ENCODE measurements around the gene ARHGAP22. TPM values are rescaled to one million over a fixed set of nuclear protein-coding genes. Genes with fewer than 3 reads are reported as not detected.

The ARHGAP22 gene
- total and polyA plus RNA-seq, 2 of the 4 experiments (the other 2 are of a cell fraction): 28.3 to 30.2 TPM

GRCh38 chr10:48511066-48511874 is 93.6 kb downstream of the ARHGAP22 start:
- Histone ChIP-seq H2BK15ac (ENCODE audit: low read depth, low read length) (no peak overlapping the region), H4K5ac (ENCODE audit: low read depth, low read length) (no peak overlapping the region), H4K8ac (ENCODE audit: low read depth in 2 of 2, low read length in 2 of 2) (no peak overlapping the region), H3K79me1 (ENCODE audit: low read depth in 1 of 2, low read length in 2 of 2) (peaks cover 44 to 79% of the 10 kb centered on the region in 2 experiments), H3K18ac (ENCODE audit: low read depth, low read length) (no peak overlapping the region), H3K9me1 (ENCODE audit: insufficient read depth, low read length) (peaks cover 38% of the 10 kb centered on the region), H2AK9ac (replicated peaks; ENCODE audit: low read depth, low read length, poor library complexity) (no peak overlapping the region), H3K4me3 (ENCODE audit: insufficient read depth, low read depth, low read length) (no peak overlapping the region), H3K9ac (ENCODE audit: low read depth, low read length) (no peak overlapping the region), H2AK5ac (ENCODE audit: low read depth, low read length) (no peak overlapping the region), H3K23ac (ENCODE audit: low read depth, low read length) (no peak overlapping the region), H2BK20ac (ENCODE audit: low read depth, low read length) (no peak overlapping the region), H3K9me3 (ENCODE audit: control insufficient read depth, insufficient read depth, low read length) (peaks cover 4% of the 10 kb centered on the region), H3K4ac (ENCODE audit: low read depth, low read length) (no peak overlapping the region), H3K4me1 (ENCODE audit: control insufficient read depth, insufficient read depth, low read length) (peaks cover 7% of the 10 kb centered on the region), H3K27me3 (ENCODE audit: control insufficient read depth, insufficient read depth, low read length) (no peaks in the 10 kb centered on the region), H2BK120ac (ENCODE audit: low read depth, low read length) (no peak overlapping the region), H3K36me3 (ENCODE audit: control insufficient read depth, insufficient read depth, low read length) (no peaks in the 10 kb centered on the region), H3K14ac (replicated peaks; ENCODE audit: low read depth, low read length) (no peak overlapping the region), H3K56ac (ENCODE audit: extremely low read depth, insufficient read depth, low read length) (no peak overlapping the region), H3K4me2 (ENCODE audit: low read depth, low read length) (no peak overlapping the region), H2AFZ (replicated peaks; ENCODE audit: low read length, poor library complexity) (no peak overlapping the region), H3K27ac (ENCODE audit: insufficient read depth, low read length) (no peak overlapping the region), H4K20me1 (ENCODE audit: insufficient read depth, low read length) (peaks cover 49% of the 10 kb centered on the region), H4K91ac (ENCODE audit: insufficient read depth, low read depth, low read length) (no peak overlapping the region), H2BK5ac (ENCODE audit: low read depth, low read length, poor library complexity, severe bottlenecking) (no peak overlapping the region)
- POLR2A ChIA-PET (ENCODE audit: unreplicated experiment): no interaction called here
- ATAC-seq (ENCODE audit: low read depth) (no peak), DNase-seq (no peak)
- no TSS peak for BruUV-seq (replicated peaks)
- CTCF ChIA-PET: interaction anchor here (1.0 kb wide), 1 partner anchor 145 kb away, joined by 4 read pairs; no protein-coding TSS in a partner anchor
- in situ Hi-C loops (cut with MboI; ENCODE audit: low sequenced_read_pairs): loop anchor here (25.0 kb wide), 2 partner anchors 149 to 299 kb away; no protein-coding TSS in a partner anchor
- WGBS, 2 experiments (ENCODE audit: extremely low coverage in 2 of 2, insufficient read length in 1 of 2): 95% methylated on average over 8 of the region's 13 CpGs; no CpG with 5 or more reads in 1 of the 2 experiments
- intact Hi-C loops (cut with micrococcal nuclease): loop anchor here (2.0 kb wide), 1 partner anchor 296 kb away; no protein-coding TSS in a partner anchor
- dilution Hi-C loops (cut with HindIII; ENCODE audit: low sequenced_read_pairs, unreplicated experiment): no loop called here
- TF ChIP-seq, protein P1, sequence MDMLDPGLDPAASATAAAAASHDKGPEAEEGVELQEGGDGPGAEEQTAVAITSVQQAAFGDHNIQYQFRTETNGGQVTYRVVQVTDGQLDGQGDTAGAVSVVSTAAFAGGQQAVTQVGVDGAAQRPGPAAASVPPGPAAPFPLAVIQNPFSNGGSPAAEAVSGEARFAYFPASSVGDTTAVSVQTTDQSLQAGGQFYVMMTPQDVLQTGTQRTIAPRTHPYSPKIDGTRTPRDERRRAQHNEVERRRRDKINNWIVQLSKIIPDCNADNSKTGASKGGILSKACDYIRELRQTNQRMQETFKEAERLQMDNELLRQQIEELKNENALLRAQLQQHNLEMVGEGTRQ (IDR thresholded peaks at IDR 0.05; ENCODE audit: low read depth, low read length): no peak
- no peak for TF ChIP-seq NFE2L2 (IDR thresholded peaks at IDR 0.05; ENCODE audit: low read depth, low read length)
- TF ChIP-seq, protein P2, sequence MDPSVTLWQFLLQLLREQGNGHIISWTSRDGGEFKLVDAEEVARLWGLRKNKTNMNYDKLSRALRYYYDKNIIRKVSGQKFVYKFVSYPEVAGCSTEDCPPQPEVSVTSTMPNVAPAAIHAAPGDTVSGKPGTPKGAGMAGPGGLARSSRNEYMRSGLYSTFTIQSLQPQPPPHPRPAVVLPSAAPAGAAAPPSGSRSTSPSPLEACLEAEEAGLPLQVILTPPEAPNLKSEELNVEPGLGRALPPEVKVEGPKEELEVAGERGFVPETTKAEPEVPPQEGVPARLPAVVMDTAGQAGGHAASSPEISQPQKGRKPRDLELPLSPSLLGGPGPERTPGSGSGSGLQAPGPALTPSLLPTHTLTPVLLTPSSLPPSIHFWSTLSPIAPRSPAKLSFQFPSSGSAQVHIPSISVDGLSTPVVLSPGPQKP (IDR thresholded peaks at IDR 0.05; ENCODE audit: borderline replicate concordance, low read depth, low read length): no peak
- TF ChIP-seq RAD21 (IDR thresholded peaks at IDR 0.05; ENCODE audit: low read length): no peak
- TF ChIP-seq POLR2A (IDR thresholded peaks at IDR 0.05; ENCODE audit: low read depth, low read length): no peak
- TF ChIP-seq CHD1 (IDR thresholded peaks at IDR 0.05; ENCODE audit: low read depth, low read length): no peak
- no peak for TF ChIP-seq SMC3 (IDR thresholded peaks at IDR 0.05; ENCODE audit: low read depth, low read length)
- no peak for TF ChIP-seq CEBPB (IDR thresholded peaks at IDR 0.05; ENCODE audit: low read depth, low read length)
- no peak for TF ChIP-seq FOS (IDR thresholded peaks at IDR 0.05; ENCODE audit: low read depth, low read length)
- no peak for TF ChIP-seq RCOR1 (IDR thresholded peaks at IDR 0.05; ENCODE audit: insufficient replicate concordance, low read length)
- TF ChIP-seq CTCF (conservative IDR thresholded peaks at IDR 0.05; ENCODE audit: low read depth, low read length): no peak
- TF ChIP-seq BHLHE40 (IDR thresholded peaks at IDR 0.05; ENCODE audit: low read depth, low read length): no peak
- no peak for TF ChIP-seq MAZ (IDR thresholded peaks at IDR 0.05; ENCODE audit: borderline replicate concordance, low read depth, low read length)
- TF ChIP-seq RFX5 (IDR thresholded peaks at IDR 0.05; ENCODE audit: low read depth, low read length): no peak
- no peak for TF ChIP-seq MAFK (IDR thresholded peaks at IDR 0.05; ENCODE audit: low read depth, low read length)

All from IMR-90 (cell line).